Measurements from ENCODE around the gene CLSTN3. TPM values are rescaled to one million over a fixed set of nuclear protein-coding genes. Genes with fewer than 3 reads are reported as not detected.

Gene CLSTN3
- total and polyA plus RNA-seq, 2 of the 8 experiments (the other 6 are each of a cell fraction or from before 2014, with no cell fraction given), result 20.4 to 26.3 TPM

GRCh38 chr12:7096006-7096932 lies 33.9 kb upstream of the CLSTN3 start:
- H3K4me3 ChIP-seq (ENCODE audit: extremely low read depth in 1 of 4, insufficient read depth in 2 of 4, low read depth in 3 of 4, low read length in 4 of 4), result no peak overlapping the region
- H3K4ac ChIP-seq (replicated peaks; ENCODE audit: insufficient read length, low read depth, low read length), result no peak overlapping the region
- H2AK5ac ChIP-seq (ENCODE audit: low read depth, low read length), result 0 out of 2 replicates have a peak overlapping the region, but pooled peaks have one; percentile 65
- POLR2A ChIA-PET (ENCODE audit: partially characterized antibody), result interaction anchor here (0.6 to 5.6 kb wide), 16 partner anchors 9 to 152 kb away, joined by 3 to 42 read pairs (median 4); partner anchors contain the start of genes C12orf57, C1RL, C1S and RNU7-1
- no peaks in the 10 kb centered on the region for H3K9me3 ChIP-seq (ENCODE audit: insufficient read depth in 2 of 2, low read depth in 1 of 2, low read length in 1 of 2)
- peaks cover 0 to 11% (median 2%) of the 10 kb centered on the region in 4 experiments; a peak in 3 of 8 replicates for H3K36me3 ChIP-seq (ENCODE audit: control insufficient read depth in 2 of 4, insufficient read depth in 4 of 4, low read length in 3 of 4)
- CTCF ChIA-PET (ENCODE audit: partially characterized antibody), result interaction anchor here (0.5 to 2.2 kb wide), 17 partner anchors 10 to 710 kb away, joined by 3 to 17 read pairs (median 4); partner anchors contain the start of genes C12orf57, C1RL, C1S and LPCAT3
- no peaks in the 10 kb centered on the region for H3K79me2 ChIP-seq (ENCODE audit: control insufficient read depth in 1 of 2, insufficient read depth in 2 of 2, low read length in 2 of 2)
- peaks cover 0 to 3% of the 10 kb centered on the region in 2 experiments for H4K20me1 ChIP-seq (replicated peaks in 1 of 2; ENCODE audit: control insufficient read depth in 1 of 2, insufficient read depth in 2 of 2, low read length in 2 of 2)
- peaks cover 0 to 9% (median 4%) of the 10 kb centered on the region in 4 experiments; a peak in 6 of 7 replicates for H3K4me1 ChIP-seq (replicated peaks in 1 of 4; ENCODE audit: control insufficient read depth in 3 of 4, insufficient read depth in 4 of 4, low read length in 3 of 4)
- peaks cover 1% of the 10 kb centered on the region; the same call in 1 of the 2 replicates for H3K23me2 ChIP-seq (ENCODE audit: low read depth, low read length)
- H4K5ac ChIP-seq (ENCODE audit: insufficient read length, low read depth, low read length), result no peak overlapping the region
- no peak for FAIRE-seq
- no peak overlapping the region for H2BK12ac ChIP-seq (ENCODE audit: low read depth, low read length)
- no peak overlapping the region for H3K9ac ChIP-seq (replicated peaks in 1 of 4; ENCODE audit: extremely low read depth in 1 of 4, low read depth in 3 of 4, low read length in 3 of 4)
- no peak overlapping the region for H3K23ac ChIP-seq (ENCODE audit: insufficient read length)
- H2BK20ac ChIP-seq (ENCODE audit: low read length), result no peak overlapping the region
- no peaks in the 10 kb centered on the region for H3K79me1 ChIP-seq (ENCODE audit: low read depth, low read length)
- H2AFZ ChIP-seq (ENCODE audit: low read length), result no peak overlapping the region
- no peak overlapping the region for H2BK120ac ChIP-seq (replicated peaks; ENCODE audit: low read depth, low read length)
- H4K8ac ChIP-seq (ENCODE audit: extremely low read depth, insufficient read depth, low read length), result no peak overlapping the region; the same call in 1 of the 2 replicates
- 0 out of 2 replicates have a peak overlapping the region, but pooled peaks have one; percentile 29 for H2BK15ac ChIP-seq (ENCODE audit: low read length)
- no peak overlapping the region for H3K56ac ChIP-seq (replicated peaks; ENCODE audit: insufficient read length, low read depth, low read length)
- no peak overlapping the region; the same call in 1 of the 2 replicates for H3K27ac ChIP-seq (ENCODE audit: low read depth, low read length)
- 92% methylated on average over 26 of the region's 26 CpGs; no CpG with 5 or more reads in 1 of the 2 experiments for WGBS, 2 experiments (ENCODE audit: extremely low coverage in 1 of 2, insufficient coverage in 1 of 2, insufficient read length in 1 of 2, insufficient replicate concordance in 2 of 2, low coverage in 1 of 2, low lambda C conversion rate in 2 of 2, missing lambda C conversion rate in 1 of 2)
- no peaks in the 10 kb centered on the region for H3K27me3 ChIP-seq (replicated peaks in 1 of 4; ENCODE audit: control insufficient read depth in 3 of 4, extremely low read depth in 1 of 4, insufficient read depth in 3 of 4, low read length in 3 of 4)
- H3K14ac ChIP-seq (ENCODE audit: insufficient read length), result no peak overlapping the region
- no peak overlapping the region for H4K91ac ChIP-seq (replicated peaks; ENCODE audit: insufficient read length, low read length)
- DNase-seq (ENCODE audit: low read depth in 1 of 2, low spot score in 2 of 2), result no peak
- no peak overlapping the region; the same call in 1 of the 2 replicates for H3K18ac ChIP-seq (ENCODE audit: extremely low read depth, low read length)
- H2BK5ac ChIP-seq (ENCODE audit: low read depth, low read length), result 0 out of 2 replicates have a peak overlapping the region, but pooled peaks have one; percentile 24
- no peak overlapping the region for H3K4me2 ChIP-seq (ENCODE audit: insufficient read depth in 1 of 2, low read depth in 2 of 2, low read length in 2 of 2)
- TF ChIP-seq ATF2 (IDR thresholded peaks at IDR 0.05; ENCODE audit: low read length), result no peak
- TF ChIP-seq POLR2A (IDR thresholded peaks at IDR 0.05; ENCODE audit: control extremely low read depth in 1 of 2, low read depth in 2 of 2, low read length in 2 of 2), result 0 out of 3 replicates have a peak, but pooled peaks of 1 of the 2 experiments have one; percentile 41
